Bone marrow (tissue), 2 donors: ENCODE results near the gene IGSF6.
"Not testable (repeated sequence)": the region's sequence is repeated elsewhere in the genome, so short reads cannot be mapped to it uniquely, and the experiment has no call there.

Experiments used
- DNase-seq, 2 donors: peaks; one replicate each; lab custom pipeline; 2025; lab: John Stamatoyannopoulos, UW

Gene IGSF6, protein sequence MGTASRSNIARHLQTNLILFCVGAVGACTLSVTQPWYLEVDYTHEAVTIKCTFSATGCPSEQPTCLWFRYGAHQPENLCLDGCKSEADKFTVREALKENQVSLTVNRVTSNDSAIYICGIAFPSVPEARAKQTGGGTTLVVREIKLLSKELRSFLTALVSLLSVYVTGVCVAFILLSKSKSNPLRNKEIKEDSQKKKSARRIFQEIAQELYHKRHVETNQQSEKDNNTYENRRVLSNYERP

DNA sequence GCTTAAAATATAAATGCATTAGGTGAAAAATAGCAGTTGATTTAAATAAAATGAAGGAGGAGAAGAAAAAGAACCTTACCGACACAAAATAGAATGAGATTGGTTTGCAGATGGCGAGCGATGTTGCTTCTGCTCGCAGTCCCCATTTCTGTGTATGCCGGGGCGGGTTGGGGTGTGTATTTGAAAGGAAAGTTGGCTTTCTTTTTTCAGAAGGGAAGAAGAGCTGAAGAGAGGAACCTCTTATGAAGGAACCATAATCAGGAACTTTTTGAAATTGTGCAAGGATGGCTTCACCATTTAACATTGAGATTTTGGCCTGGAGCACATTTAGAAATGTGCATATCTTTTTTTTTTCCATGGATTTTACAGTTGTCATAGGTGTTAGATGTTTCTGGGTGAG, at the start of gene IGSF6:
Gene IGSF6, minus strand, starts transcription at position 156 of the 400 bp plus-strand sequence. Its CDS starts 10 bp downstream, at position 146.
- DNase-seq = no peak

DNA sequence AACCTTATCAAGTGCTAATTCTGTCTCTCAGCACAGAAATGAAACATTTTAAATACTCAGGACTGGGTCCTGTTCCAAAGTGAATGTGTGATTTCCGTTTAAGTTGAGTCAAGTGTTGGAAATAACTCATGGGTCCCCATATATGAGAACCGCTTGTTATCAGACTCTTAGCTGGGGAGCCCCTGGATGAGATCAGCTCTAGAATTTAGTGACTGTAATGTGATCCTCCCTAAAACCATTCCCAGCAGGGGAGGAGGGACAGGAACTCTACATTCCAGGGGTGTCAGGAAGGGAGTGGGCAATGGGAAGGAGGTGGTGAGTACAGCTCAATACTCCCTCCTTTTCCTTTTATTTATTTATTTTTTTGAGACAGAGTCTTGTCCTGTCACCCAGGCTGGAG, 48.9 kb upstream of the IGSF6 start:
- no peak for DNase-seq

DNA sequence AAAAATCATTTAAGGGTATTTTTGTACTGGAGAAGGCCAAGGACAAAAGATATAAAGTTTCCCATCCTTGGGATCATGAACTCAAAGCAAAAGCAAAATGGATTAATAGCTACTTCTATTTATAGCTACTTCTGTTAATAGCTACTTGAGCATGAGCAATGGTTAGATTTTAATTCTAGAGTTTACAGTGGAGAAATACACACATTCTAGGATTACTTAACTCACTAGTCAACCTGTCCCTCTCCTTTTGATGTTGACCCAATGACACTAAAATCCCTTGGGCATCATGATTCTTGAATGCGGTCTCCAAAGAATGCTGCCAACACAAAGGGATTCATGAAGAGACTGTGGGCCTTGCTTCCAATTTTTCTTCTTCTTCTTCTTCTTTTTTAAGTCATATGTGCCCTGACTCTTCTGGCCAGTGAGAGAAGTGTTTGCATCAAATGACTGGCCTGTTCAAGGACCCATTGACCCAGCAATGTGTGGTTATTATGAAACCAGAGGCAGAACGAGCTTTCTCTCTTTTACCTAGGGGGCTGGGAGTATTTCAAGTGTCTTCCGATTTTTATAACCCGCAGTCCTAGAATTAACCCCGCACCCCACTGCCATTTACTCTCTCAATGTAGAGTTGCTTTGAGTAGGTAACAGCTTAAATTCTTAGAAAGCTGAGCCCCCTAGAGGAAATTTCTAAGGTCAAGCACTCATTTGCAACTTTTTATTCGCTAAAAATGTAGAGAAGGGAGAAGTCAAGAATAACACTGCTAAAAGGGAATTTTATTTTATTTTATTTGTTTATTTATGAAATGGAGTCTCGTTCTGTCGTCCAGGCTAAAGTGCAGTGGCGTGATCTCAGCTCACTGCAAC, 46.0 kb upstream of the IGSF6 start:
- DNase-seq = no peak

- DNase-seq = no peak
Measured at GRCh38 chr16:21697032-21697431, 44.6 kb upstream of the IGSF6 start.

DNA sequence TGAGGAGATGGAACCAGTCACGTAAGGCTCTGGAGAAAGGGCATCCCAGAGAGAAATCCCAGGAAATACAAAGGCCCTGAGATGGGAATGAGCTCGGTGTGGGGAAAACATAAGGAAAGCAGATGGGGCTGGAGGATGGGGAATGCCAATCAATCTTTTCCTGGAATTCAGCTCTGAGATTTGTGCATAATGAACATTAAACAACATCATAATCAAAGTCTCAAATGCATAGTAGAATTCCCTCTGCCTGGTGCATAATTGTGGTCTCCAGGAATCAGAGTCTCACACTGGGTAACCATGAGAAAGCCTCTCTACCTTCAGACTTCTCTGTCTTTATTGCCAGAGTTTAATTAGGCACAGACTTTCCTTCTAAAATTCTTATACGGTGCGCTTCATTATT, 42.2 kb upstream of the IGSF6 start:
- DNase-seq = no peak

- not testable (repeated sequence) for DNase-seq
Measured at GRCh38 chr16:21690967-21691366, 38.6 kb upstream of the IGSF6 start.

DNA sequence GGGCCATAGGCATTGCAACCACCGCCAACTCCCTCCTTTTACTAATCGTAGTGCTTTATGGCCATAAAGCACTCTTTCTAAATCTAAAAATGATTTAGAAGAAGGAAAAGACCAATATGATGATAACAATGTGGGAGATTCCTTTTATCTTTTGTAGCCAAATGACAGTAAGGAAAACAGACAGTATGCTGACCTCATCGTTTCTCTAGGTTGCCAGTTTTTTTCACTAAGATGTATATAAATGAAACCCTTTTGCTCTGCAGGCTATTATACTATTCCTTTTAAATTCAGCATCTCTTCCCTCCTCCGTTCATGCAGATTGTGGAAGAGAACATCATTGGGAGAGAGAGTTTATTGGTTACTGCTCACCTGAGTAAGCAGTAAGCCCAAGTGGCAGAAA, 36.7 kb upstream of the IGSF6 start:
- DNase-seq = no peak

DNA sequence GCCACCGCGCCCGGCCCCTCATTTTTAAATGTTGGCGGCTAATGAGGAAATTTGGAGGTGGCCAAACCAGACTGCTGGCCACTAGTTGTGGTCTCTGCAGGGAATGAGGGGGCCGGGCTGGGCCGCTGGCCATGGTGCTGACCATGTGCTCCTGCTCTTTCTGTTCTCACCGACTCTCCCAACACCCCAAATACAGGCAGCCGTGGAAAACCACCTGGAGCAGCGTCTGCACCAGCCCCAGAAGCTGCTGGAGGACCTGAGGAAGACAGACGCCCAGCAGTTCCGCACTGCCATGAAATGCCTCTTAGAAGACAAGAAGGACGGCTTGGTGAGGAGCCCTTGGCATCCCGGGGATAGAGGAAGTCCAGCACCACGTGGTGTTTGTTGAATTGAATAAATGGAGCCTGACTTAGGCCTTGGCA, 32.6 kb upstream of the IGSF6 start:
- no peak for DNase-seq

DNA sequence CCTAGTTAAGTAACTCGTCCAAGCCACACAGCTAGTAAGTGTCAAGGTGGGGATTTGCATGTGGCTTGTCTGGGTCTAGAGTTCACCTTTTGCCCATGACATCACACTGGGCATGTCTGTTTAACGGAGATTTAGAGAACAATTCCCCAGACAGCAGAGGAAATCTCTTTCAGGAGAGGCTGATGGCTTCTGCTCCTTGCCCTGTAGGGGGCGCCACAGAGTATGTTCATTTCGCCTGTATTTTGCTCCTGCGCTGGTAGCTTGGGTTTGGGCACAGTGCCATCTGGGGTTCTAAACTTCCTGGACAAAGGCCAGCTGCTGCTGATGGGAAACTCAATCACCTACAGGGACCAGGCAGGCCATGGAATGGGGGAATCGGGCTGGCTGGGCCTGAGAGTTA, 31.8 kb upstream of the IGSF6 start:
- DNase-seq = no peak

GRCh38 chr16:21683184-21683583, 30.8 kb upstream of the IGSF6 start:
- DNase-seq = no peak

DNA sequence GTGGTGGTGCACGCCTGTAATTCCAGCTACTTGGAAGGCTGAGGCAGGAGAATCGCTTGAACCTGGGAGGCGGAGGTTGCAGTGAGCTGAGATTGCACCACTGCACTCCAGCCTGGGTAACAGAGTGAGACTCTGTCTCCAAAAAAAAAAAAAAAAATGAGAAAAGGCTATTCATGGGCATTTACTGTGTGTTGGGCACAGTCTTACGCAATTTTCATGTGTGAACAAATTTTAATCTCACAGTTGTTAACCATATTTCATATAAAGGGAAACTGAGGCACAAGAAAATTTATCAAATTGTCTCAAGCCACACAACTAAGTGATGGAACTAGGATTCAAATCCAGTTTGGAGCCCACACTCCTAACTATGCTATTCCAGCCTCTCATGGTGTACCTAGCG, 28.3 kb upstream of the IGSF6 start:
- not testable (repeated sequence) for DNase-seq

DNA sequence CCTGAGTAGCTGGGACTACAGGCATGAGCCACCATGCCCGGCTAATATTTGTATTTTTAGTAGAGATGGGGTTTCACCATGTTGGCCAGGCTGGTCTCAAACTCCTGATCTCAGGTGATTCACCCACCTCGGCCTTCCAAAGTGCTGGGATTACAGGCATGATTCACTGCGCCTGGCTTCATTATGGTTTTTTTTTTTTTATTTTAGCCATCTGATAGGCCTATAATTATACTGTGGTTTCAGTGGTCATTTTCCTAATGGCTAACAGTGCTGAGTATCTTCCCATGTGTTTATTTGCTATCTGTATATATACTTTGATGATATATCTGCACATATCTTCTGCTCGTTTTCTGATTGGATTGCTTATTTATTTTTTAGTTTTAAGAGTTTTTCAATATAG, 22.0 kb upstream of the IGSF6 start:
- not testable (repeated sequence) for DNase-seq

DNA sequence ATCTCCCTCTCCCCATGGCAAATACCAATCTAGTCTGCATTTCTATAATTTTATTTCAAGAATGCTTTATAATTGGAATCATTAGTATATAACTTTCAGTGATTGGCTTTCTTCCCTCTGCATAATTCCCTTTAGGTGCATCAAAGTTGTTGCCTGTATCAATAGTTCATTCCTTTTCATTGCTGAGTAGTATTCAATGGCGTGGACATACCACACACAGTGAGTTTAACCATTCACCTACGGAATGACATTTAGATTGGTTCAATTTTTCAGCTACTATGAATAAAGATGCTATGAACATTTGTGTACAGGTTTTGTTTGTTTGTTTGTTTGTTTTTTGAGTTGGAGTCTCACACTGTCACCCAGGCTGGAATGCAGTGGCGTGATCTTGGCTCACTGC, 21.1 kb upstream of the IGSF6 start:
- DNase-seq = no peak

DNA sequence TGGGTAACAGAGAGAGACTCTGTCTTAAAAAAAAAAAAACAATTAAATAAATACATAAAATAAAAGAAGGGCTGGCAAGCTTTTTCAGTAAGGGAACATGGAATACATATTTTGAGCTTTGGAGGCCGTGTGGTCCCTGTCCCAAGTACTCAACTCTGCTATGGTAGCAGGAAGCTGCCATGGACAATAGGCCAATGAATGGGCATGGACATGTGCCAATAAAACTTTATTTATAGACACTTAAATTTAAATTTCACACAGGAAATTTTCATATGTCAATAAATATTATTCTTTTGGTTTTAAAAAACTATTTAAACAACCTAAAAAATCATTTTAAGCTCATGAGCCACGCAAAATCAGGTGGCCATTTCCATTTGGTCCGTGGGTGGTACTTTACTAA, 15.2 kb upstream of the IGSF6 start:
- no peak for DNase-seq

DNA sequence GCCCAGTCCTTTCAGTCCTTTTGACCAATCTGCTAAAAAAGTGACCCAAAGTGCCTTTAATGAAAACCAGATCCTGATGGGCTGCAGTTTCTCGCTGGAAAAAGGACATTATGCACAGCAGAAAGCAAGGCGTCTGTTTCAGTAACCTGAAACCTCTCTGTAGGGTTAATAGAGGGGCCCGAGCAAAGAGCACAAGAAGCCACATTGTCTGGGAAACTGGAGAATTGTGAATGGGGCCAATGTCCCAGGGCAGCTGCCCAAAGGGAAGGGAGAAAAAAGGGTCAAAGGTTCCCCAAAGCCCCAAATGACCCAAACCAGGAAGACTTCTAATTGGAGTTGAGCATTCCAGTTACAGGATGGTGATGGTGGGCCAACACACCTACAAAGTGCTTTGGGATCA, 14.4 kb upstream of the IGSF6 start:
- DNase-seq = no peak

DNA sequence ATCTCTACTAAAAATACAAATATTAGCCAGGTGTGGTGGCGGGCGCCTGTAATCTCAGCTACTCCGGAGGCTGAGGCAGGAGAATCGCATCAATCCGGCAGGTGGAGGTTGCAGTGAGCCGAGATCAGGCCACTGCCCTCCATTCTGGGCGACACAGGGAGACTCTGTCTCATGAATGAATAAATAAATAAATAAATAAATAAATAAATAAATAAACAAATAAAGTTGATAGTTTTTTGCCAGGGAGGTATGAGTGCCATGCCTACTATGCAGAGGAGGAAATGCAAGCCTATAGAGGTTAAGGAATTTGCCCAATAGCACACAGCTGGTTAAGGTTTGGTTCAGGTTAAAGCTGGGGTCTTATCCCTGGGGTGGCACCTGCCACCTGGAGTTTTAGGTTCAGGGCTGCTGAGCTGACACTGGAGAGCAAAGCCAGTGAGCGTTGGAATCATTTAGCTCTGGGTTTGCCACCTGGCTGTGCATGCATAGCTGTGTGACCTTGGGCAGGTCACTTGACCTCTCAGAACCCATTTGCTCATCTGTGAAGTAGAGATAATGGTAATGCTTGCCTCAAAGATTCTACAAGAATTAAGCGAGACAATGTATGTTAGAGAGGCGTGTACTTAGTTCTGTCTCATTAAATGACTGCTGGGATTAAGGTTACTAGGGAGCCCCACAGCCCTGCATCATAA, 12.5 kb upstream of the IGSF6 start:
- DNase-seq = no peak

- no peak for DNase-seq
Measured at GRCh38 chr16:21663889-21664647, 11.7 kb upstream of the IGSF6 start, which contains the start of gene OTOA. Gene OTOA, plus strand, starts transcription at chr16:21663968. Its CDS starts 14,547 bp downstream, at chr16:21678515.

- no peak for DNase-seq
Measured at GRCh38 chr16:21659124-21659523, 6.7 kb upstream of the IGSF6 start.

DNA sequence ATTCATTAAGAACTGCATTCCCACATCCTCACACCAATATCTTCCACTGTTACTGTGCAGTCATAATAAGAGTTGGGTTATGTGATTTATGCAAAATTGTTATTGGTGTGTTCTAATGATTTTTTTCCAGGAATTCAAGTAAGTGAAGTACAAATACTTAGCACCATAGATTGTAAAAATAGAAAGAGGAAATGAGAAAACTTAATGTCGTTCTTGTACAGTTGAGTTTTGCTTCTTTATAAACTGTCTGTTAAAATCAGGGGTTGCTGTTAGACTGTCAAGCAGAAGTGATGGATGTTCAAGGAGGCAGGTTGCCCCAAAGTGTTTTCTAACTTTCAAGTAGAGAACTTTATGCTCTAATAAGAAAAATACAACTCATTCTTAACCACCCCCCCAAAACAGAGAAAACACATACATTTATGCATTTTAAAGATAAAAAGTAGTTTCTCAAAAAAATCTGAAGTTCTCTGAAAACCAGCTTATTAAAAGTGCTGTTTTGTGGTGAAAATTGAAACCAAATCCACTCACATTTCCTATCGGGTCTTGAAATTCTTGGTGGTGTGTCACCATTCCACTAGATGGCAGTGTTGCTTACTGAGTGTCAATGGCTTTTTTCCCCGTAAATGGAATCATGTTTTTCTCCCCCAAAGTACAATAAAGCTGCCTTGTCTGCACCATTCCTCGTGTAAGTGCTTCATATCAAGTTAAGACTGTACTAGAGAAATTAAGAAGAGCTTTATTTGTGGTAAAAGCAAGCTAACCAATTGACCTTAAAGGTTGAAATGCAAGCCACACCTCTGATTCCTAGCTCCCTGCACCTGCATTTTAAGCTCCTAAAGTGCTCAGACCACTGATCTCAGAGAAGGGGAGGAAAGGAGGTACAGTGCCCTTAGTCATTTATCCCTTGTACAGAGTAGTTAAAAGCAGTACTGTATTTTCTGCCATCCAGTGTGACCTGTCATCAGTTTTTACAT, 4.7 kb upstream of the IGSF6 start:
- DNase-seq = peak in 1 of 2 donors; percentile 66

DNA sequence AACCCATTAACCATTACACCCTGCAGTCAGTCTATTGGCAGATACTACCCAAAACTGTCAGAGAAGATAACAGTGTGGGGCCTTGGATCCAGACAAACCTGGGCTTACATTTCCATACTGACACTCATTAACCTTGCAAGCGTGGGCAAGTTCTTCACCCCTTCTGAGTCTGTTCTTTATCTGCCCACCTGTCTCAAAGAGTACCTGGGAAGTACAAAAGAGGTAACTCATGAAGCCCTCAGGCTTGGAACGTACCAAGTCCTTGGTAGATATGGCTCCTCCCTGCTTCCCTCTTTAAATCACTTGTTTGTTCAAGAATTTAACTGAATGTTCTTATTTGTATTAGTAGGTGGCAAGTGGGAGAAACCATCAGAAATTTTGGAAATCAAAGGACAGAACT, 2.5 kb upstream of the IGSF6 start:
- DNase-seq = no peak

GRCh38 chr16:21654466-21654865, 2.1 kb upstream of the IGSF6 start:
- DNase-seq = no peak
